ENCODE results near the gene GPA33. TPM values are rescaled to one million over a fixed set of nuclear protein-coding genes. Genes with fewer than 3 reads are reported as not detected.

The GPA33 gene
- polyA plus RNA-seq, 1 donor from 2014 or later: 3.3 TPM

GRCh38 chr1:167086033-167086432 lies 4.1 kb downstream of the GPA33 start:
- Mint-ChIP-seq H3K4me1 (peaks cover 4 to 9% (median 8%) of the 10 kb centered on the region in 3 donors), H3K9me3 (no peaks in the 10 kb centered on the region), H3K27ac (no peak overlapping the region), H3K27me3 (peaks cover 11% of the 10 kb centered on the region), H3K36me3 (no peaks in the 10 kb centered on the region), H3K4me3 (no peak overlapping the region)

GRCh38 chr1:167084757-167085156 lies 5.4 kb downstream of the GPA33 start:
- Mint-ChIP-seq H3K27ac (no peak overlapping the region), H3K36me3 (no peaks in the 10 kb centered on the region), H3K9me3 (no peaks in the 10 kb centered on the region), H3K4me3 (no peak overlapping the region), H3K27me3 (peaks cover 16% of the 10 kb centered on the region), H3K4me1 (peaks cover 0 to 3% (median 0%) of the 10 kb centered on the region in 3 donors)

GRCh38 chr1:167083871-167084270 lies 6.3 kb downstream of the GPA33 start:
- H3K4me1 Mint-ChIP-seq: no peaks in the 10 kb centered on the region
- H3K27me3 Mint-ChIP-seq: peaks cover 18% of the 10 kb centered on the region
- H3K9me3 Mint-ChIP-seq: no peaks in the 10 kb centered on the region
- H3K27ac Mint-ChIP-seq: no peak overlapping the region
- H3K36me3 Mint-ChIP-seq: no peaks in the 10 kb centered on the region
- H3K4me3 Mint-ChIP-seq: no peak overlapping the region

GRCh38 chr1:167083066-167083665 lies 7.0 kb downstream of the GPA33 start:
- Mint-ChIP-seq H3K27ac (no peak overlapping the region), H3K4me3 (no peak overlapping the region), H3K27me3 (peaks cover 21% of the 10 kb centered on the region), H3K36me3 (no peaks in the 10 kb centered on the region), H3K9me3 (no peaks in the 10 kb centered on the region), H3K4me1 (no peaks in the 10 kb centered on the region)

- H3K9me3 Mint-ChIP-seq: no peaks in the 10 kb centered on the region
- no peaks in the 10 kb centered on the region for H3K36me3 Mint-ChIP-seq
- no peak overlapping the region for H3K4me3 Mint-ChIP-seq
- peaks cover 21% of the 10 kb centered on the region for H3K27me3 Mint-ChIP-seq
- H3K4me1 Mint-ChIP-seq: no peaks in the 10 kb centered on the region
- no peak overlapping the region for H3K27ac Mint-ChIP-seq
These were observed 7.6 kb downstream of the GPA33 start for GRCh38 chr1:167082511-167083027.

- Mint-ChIP-seq H3K27ac (no peak overlapping the region), H3K4me1 (no peaks in the 10 kb centered on the region), H3K27me3 (peaks cover 24% of the 10 kb centered on the region), H3K4me3 (no peak overlapping the region), H3K36me3 (no peaks in the 10 kb centered on the region), H3K9me3 (no peaks in the 10 kb centered on the region)
These were observed 8.5 kb downstream of the GPA33 start for GRCh38 chr1:167081594-167082156.

- H3K4me3 Mint-ChIP-seq: no peak overlapping the region
- no peaks in the 10 kb centered on the region for H3K4me1 Mint-ChIP-seq
- no peaks in the 10 kb centered on the region for H3K9me3 Mint-ChIP-seq
- H3K27ac Mint-ChIP-seq: no peak overlapping the region
- peaks cover 27% of the 10 kb centered on the region for H3K27me3 Mint-ChIP-seq
- H3K36me3 Mint-ChIP-seq: no peaks in the 10 kb centered on the region
These were observed 12.3 kb downstream of the GPA33 start for GRCh38 chr1:167077868-167078210.

- Mint-ChIP-seq H3K27ac (peak overlapping the region in 1 of 3 donors; percentile 4), H3K9me3 (no peaks in the 10 kb centered on the region)
These were observed 12.9 kb downstream of the GPA33 start for GRCh38 chr1:167077128-167077867.

GRCh38 chr1:167076136-167076710 lies 14.0 kb downstream of the GPA33 start:
- Mint-ChIP-seq H3K27ac (no peak overlapping the region), H3K27me3 (peaks cover 18% of the 10 kb centered on the region), H3K4me1 (no peaks in the 10 kb centered on the region), H3K36me3 (no peaks in the 10 kb centered on the region), H3K4me3 (no peak overlapping the region), H3K9me3 (no peaks in the 10 kb centered on the region)

More at GRCh38 chr1:167077128-167077867, 12.9 kb downstream of the GPA33 start:
- Mint-ChIP-seq H3K4me1 (no peaks in the 10 kb centered on the region), H3K36me3 (no peaks in the 10 kb centered on the region), H3K4me3 (no peak overlapping the region), H3K27me3 (peaks cover 25% of the 10 kb centered on the region)

- peaks cover 3% of the 10 kb centered on the region for H3K27me3 Mint-ChIP-seq
- H3K36me3 Mint-ChIP-seq: no peaks in the 10 kb centered on the region
- no peaks in the 10 kb centered on the region for H3K4me1 Mint-ChIP-seq
These were observed 18.9 kb downstream of the GPA33 start for GRCh38 chr1:167071286-167071685.

GRCh38 chr1:167068761-167069160 lies 21.4 kb downstream of the GPA33 start:
- H3K27me3 Mint-ChIP-seq: peaks cover 3% of the 10 kb centered on the region
- no peaks in the 10 kb centered on the region for H3K9me3 Mint-ChIP-seq
- no peak overlapping the region for H3K4me3 Mint-ChIP-seq
- H3K4me1 Mint-ChIP-seq: no peaks in the 10 kb centered on the region
- H3K27ac Mint-ChIP-seq: no peak overlapping the region
- H3K36me3 Mint-ChIP-seq: no peaks in the 10 kb centered on the region

More at GRCh38 chr1:167071286-167071685, 18.9 kb downstream of the GPA33 start:
- Mint-ChIP-seq H3K4me3 (no peak overlapping the region), H3K27ac (no peak overlapping the region), H3K9me3 (no peaks in the 10 kb centered on the region)

GRCh38 chr1:167067904-167068303 lies 22.3 kb downstream of the GPA33 start:
- Mint-ChIP-seq H3K27ac (no peak overlapping the region), H3K4me1 (no peaks in the 10 kb centered on the region), H3K9me3 (no peaks in the 10 kb centered on the region), H3K4me3 (no peak overlapping the region), H3K27me3 (peaks cover 3% of the 10 kb centered on the region), H3K36me3 (no peaks in the 10 kb centered on the region)

GRCh38 chr1:167066333-167067122 lies 23.6 kb downstream of the GPA33 start:
- peak overlapping the region in 1 of 4 donors; percentile 69 for H3K4me3 Mint-ChIP-seq
- H3K4me1 Mint-ChIP-seq: no peaks in the 10 kb centered on the region
- no peaks in the 10 kb centered on the region for H3K9me3 Mint-ChIP-seq
- peaks cover 3% of the 10 kb centered on the region for H3K27me3 Mint-ChIP-seq
- H3K27ac Mint-ChIP-seq: no peak overlapping the region
- no peaks in the 10 kb centered on the region for H3K36me3 Mint-ChIP-seq

GRCh38 chr1:167065471-167065870 lies 24.7 kb downstream of the GPA33 start:
- Mint-ChIP-seq H3K9me3 (no peaks in the 10 kb centered on the region), H3K4me3 (no peak overlapping the region), H3K27me3 (peaks cover 3% of the 10 kb centered on the region), H3K27ac (no peak overlapping the region), H3K36me3 (no peaks in the 10 kb centered on the region), H3K4me1 (no peaks in the 10 kb centered on the region)

GRCh38 chr1:167064621-167065020 lies 25.6 kb downstream of the GPA33 start:
- no peaks in the 10 kb centered on the region for H3K9me3 Mint-ChIP-seq
- H3K27ac Mint-ChIP-seq: no peak overlapping the region
- H3K36me3 Mint-ChIP-seq: no peaks in the 10 kb centered on the region
- peaks cover 3% of the 10 kb centered on the region for H3K27me3 Mint-ChIP-seq
- no peak overlapping the region for H3K4me3 Mint-ChIP-seq
- H3K4me1 Mint-ChIP-seq: no peaks in the 10 kb centered on the region
